GM20431 (cell line): ENCODE results near the gene TECPR1.

Source experiments
- in situ Hi-C: fragments of 300-500 bp; cut with MseI, MboI; formaldehyde crosslinking; loops from one replicate; pipeline ENCODE4 v1.15.0; 2020; ENCODE audit warnings: low sequenced_read_pairs; ENCODE audit not compliant: unreplicated experiment

TECPR1 gene

DNA sequence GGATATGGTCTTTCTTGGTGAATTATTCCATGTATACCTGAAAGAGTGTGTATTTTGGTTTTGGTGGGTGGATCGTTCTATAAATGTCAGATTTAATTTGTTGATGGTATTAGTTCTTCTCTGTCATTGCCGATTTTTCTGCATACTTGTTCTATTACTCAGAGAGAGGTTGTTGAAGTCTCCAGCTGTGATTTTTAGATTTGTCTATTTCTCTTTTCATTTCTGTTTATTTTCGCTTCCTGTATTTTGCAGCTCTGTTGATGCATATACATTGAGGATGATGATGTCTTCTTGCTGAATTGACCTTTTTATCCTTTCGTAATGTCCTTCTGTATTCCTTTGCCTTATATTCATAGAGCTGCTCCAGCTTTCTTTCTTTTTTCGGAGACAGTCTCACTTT is 52.9 kb downstream of the TECPR1 start:
- in situ Hi-C loops = no loop called here

DNA sequence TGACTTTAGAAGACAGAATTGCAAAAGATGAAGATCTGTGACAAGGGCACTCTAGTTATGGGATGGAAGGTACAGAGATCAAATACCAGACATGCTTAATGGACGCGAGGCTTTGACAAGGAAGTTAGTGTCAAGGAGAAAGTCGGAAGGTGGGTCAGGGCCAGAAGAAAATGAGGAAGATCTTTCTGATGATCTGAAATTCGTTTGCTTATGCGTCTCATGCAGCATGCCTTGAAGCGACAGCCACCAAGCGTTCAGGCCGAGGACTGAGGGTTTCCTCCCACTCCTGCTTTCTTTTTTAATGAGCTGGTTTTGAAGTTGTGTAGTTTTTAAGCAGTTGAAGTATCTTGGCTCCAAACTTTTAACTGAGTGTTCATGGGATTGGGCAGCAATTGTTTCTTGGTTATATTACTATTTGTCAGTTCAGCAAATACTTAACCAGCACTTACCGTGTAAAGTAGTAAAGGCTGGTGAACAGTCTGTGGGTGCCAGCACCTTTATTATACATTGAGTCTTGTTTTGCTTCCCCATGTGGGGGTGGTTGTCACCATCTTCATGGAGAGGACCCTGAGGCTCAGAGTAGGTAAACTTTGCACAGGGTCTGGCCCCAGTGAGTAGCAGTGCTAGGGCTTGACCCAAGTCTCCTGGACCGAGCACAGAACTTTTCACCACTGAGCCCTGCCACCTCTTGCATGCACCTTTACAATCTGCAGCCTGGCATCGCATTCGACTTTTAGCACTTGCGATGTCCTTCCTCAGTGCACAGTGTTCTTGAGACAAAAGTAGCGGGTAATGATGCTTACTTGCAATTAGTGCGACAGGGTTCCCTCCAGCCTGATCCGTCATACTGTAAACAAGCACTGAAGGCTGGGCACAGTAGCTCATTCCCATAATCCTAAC is 55.1 kb downstream of the TECPR1 start:
- in situ Hi-C loops = no loop called here

DNA sequence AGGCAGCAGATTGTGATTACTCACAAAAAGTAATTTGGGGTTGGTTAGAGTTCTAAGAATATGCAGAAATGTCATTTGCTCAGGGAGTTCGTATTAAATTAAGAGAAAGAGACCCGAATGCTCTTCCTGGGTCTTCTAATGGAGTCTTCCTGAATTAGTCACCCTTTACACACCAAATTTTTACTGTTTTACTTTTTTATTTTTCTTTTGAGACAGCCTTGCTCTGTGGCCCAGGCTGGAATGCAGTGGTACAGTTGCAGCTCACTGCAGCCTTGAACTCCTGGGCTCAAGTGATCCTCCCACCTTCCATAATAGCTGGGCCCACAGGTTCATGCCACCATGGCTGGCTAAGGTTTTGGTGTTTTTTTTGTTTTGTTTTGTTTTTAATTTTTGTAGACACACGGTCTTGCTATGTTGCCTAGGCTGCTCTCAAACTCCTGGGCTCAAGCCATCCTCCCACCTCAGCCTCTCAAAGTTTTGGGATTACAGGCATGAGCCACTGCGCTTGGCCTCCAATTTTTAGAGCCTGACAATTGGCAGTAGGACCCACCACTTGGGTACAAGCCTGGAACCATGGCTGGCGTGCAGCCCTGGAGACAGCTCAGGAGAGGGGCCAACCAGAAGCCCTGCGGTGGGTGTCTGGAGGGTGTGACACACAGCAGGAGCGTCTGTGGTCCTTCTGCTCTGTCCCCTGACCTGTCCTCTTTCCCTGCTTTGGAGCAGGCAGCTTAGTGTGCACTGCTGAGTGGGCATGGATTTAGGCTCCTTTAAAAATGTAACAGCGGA is 57.2 kb downstream of the TECPR1 start:
- in situ Hi-C loops = no loop called here

DNA sequence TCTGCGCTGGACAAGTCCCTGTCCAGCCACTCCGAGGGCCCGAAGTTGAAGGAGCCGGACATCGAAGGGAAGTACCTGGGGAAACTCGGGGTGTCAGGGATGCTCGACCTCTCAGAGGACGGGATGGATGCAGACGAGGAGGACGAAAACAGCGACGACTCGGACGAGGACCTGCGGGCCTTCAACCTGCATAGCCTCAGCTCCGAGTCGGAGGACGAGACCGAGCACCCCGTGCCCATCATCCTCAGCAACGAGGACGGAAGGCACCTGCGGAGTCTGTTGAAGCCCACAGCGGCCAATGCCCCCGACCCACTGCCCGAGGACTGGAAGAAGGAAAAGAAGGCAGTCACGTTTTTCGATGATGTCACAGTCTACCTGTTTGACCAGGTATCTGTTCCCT is 57.8 kb downstream of the TECPR1 start:
- in situ Hi-C loops = no loop called here

DNA sequence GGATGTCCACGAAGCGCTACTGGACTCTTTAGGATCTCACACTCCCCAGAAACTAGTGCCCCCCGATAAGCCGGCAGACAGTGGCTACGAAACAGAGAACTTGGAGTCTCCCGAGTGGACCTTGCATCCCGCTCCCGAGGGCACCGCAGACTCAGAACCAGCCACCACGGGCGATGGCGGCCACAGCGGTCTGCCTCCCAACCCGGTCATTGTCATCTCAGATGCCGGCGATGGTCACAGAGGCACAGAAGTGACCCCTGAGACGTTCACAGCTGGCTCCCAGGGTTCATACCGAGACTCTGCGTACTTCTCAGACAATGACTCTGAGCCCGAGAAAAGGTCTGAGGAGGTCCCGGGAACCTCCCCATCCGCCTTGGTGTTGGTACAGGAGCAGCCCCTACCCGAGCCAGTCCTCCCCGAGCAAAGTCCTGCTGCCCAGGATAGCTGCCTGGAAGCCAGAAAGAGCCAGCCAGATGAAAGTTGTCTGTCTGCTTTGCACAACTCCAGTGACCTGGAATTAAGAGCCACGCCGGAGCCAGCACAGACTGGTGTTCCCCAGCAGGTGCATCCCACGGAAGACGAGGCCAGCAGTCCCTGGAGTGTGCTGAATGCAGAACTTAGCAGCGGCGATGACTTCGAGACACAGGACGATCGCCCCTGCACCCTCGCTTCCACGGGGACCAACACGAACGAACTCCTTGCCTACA is 58.4 kb downstream of the TECPR1 start:
- in situ Hi-C loops = no loop called here

DNA sequence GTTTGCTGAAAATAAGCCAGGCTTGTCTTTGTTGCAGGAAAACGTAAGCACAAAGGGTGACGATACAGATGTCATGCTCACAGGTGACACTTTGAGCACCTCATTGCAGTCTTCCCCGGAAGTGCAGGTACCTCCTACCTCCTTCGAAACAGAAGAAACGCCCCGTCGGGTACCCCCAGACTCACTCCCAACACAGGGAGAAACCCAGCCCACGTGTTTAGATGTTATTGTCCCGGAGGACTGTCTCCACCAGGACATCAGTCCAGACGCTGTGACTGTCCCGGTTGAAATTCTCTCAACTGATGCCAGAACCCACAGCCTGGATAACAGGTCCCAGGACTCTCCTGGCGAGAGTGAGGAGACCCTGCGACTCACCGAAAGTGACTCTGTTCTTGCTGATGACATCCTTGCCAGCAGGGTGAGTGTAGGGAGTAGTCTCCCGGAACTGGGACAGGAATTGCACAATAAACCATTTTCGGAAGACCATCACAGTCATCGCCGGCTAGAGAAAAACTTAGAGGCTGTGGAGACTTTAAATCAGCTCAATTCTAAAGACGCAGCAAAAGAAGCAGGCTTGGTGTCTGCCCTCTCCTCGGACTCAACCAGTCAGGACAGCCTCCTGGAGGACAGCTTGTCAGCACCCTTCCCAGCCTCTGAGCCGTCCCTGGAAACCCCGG is 59.1 kb downstream of the TECPR1 start:
- in situ Hi-C loops = no loop called here

DNA sequence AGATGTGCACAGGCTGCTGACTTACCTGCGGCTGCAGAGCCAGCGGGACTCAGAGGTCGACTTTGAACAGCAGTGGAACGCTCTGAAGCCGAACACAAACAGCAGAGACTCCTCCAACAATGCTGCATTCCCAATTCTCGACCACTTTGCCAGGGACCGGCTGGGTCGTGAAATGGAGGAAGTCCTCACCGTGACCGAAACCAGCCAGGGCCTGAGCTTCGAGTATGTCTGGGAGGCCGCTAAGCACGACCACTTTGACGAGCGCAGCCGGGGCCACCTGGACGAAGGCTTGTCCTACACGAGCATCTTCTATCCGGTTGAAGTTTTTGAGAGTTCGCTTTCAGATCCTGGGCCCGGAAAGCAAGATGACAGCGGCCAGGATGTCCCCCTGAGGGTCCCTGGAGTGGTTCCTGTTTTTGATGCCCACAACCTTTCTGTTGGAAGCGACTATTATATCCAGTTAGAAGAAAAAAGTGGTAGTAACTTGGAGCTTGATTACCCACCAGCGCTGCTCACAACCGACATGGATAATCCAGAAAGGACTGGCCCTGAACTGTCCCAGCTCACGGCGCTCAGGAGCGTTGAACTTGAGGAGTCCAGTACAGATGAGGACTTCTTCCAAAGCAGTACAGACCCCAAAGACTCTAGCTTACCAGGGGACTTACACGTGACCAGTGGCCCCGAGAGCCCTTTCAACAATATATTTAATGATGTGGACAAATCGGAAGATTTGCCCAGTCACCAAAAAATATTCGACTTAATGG is 60.2 kb downstream of the TECPR1 start:
- in situ Hi-C loops = no loop called here

DNA sequence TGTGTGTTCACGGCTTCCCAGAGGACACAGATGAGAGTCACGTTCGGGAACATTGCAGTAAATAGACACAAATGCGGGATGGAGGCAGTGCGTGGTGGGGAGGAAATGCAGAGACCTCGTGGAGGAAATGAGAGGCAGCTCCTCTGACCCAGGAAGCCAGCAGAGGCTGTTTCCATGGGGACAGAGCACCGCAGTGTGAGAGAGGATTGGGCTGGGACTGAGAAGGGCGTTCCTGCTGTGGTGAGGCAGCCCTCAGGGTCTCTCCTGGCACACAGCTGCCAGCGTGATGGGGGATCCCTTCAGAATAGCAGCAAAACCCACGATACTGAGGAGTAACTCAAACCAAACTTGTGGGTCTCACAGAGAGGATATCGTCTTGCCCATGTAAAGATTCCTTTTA is 62.5 kb downstream of the TECPR1 start:
- in situ Hi-C loops = no loop called here

DNA sequence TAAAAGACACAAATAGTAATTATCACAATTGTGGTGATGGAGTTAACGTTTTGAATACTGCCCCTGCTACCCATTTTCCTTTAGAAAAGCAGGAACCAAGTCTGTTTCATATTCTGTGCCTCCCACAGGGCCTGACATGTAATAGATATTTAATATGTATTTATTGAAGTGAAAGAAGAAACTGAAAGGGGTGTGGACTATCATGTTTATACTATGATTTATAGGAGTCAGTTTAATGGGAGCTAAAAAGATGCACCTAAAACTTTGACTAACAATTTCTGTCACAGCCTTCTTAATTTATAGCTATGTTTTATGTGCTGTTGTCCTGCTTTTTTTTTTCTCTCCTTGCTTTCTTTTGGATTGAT is 64.9 kb downstream of the TECPR1 start:
- in situ Hi-C loops = no loop called here

DNA sequence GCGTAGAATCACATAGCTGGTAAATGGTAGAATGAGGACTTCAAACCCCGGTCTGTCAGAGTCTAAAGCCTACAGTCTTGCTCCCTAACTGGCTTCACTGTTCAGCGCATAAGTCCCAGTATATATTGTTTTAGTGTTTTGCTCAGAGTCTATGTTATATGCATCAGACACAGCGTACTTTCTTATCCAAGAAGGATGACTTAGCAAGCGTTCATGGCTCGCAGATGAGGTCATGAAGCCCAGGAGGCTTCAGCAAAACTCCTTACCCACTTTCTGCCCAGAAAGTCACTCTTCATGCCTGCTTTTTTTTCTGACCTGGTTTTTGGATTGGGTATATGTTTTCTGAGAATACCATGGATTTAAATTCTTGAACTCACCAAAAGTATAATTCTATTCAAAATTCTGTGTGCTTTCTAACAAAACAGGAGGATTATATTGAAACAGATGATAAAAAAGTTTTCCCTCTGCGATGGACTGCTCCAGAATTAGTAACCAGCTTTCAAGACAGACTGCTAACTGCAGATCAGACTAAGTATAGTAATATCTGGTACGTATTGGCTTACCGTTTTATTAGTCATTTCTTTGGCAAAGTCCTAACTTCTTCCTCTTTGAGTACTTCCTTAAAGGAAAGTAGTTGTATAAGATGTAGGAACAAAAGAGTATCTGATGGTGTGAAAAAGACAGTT is 65.4 kb downstream of the TECPR1 start:
- in situ Hi-C loops = no loop called here

DNA sequence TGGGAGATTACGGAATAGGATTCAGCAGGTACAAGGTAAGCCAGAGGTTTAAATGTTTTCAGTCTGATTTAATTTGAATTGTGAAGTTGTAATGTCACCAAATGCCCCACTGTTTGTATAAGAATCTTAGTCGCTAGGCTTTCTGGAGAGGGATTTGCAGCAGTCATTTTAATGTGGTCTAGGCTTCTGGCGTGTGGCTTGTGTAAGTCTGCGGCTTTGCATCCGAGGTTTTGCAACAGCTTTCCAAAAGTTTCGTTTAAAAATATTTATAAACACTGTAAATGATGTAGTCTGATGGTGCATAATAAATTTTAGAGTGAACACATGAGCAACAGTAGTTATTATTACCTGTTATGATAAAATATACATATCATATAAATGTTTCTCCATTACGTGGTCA is 66.9 kb downstream of the TECPR1 start:
- in situ Hi-C loops = no loop called here

DNA sequence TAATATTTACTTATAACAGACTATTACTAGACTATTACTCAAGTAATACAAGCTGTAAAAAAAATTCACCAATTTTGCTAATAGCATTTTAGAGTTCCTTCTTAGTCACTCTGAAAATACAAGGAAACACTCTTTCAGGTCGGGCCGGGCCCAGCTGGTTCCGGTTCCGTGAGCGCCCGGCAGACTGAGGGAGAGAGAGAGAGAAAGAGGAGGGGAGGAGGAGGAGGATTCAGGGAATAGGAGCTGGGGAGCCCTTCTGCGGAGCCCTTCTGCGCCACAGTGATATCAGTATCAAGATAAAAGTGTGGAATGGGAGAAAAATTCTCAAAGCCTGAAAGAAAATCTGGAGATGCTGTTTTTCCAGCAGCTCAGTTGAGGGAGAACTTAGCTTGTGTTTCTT is 71.3 kb downstream of the TECPR1 start:
- in situ Hi-C loops = no loop called here

DNA sequence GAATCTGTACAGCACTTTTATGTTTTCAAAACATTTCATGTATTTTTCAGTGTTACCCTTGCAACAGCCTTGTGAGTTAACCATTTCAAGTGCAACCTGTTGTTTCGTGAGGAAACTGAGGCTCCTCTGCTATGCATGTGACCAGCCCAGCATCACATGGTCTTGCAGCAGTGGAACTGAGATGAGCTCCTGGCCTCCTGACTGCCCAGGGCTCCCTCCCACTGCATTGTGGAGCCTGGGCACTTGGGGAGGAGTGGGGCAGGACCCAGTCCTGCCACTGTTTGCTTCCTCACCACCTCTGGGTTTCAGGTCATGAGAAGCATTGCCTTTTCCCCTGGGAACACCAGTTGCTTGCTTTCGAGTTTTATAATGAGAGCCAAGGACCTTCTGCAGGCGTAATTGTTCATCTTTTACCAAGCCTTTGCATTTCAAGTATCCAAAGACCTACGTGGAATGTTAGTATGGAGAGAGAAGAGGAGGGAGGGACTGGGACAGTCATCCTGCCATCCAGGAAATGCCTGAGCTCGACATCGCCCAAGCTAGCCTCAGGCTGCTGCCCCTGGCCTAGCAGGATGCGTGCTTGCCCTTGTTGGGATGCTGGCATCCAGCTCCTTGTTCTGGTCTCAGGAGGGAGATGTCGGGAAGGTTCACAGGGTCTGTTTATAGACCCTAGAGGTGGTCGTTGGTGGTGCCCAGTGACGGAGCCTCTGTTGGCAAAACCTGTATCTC is 73.1 kb downstream of the TECPR1 start:
- in situ Hi-C loops = no loop called here

DNA sequence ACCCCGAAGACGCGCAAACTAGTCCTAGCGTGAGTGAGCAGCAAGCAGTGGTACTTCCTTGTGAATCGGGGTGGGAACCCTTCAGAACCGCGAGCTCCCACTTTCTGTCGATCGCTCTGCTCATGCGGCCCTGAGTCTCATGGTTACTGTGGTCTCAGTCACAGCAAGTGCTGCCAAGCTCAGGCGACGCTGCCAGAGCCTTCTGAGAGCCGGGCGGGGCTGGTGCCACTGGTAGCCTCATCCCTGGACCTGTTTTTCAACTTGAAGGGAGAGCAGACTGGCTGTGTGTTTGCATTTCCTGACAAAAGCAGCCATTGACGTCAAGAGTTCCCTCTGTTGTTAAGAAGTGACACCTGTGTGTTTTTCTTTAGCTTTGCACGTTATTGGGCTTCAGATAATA is 73.7 kb downstream of the TECPR1 start:
- in situ Hi-C loops = no loop called here

DNA sequence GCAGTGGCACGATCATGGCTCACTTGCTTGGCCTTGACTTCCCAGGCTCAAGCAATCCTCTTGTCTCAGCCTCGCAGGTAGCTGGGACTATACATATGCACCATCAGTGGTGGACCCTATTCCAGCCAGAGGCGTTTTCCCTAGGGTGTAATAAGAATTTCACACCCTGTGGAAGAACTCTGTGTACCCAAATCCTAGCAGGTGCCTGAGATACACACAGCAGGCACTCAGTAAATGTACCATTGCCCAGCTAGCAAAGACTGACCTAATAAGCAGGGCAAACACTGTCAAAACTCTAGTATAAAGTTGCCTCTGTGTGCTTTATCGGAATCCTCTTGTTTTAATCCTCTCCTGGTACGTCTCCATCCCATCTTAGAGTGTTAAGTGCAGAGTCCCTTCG is 74.5 kb downstream of the TECPR1 start:
- in situ Hi-C loops = no loop called here

DNA sequence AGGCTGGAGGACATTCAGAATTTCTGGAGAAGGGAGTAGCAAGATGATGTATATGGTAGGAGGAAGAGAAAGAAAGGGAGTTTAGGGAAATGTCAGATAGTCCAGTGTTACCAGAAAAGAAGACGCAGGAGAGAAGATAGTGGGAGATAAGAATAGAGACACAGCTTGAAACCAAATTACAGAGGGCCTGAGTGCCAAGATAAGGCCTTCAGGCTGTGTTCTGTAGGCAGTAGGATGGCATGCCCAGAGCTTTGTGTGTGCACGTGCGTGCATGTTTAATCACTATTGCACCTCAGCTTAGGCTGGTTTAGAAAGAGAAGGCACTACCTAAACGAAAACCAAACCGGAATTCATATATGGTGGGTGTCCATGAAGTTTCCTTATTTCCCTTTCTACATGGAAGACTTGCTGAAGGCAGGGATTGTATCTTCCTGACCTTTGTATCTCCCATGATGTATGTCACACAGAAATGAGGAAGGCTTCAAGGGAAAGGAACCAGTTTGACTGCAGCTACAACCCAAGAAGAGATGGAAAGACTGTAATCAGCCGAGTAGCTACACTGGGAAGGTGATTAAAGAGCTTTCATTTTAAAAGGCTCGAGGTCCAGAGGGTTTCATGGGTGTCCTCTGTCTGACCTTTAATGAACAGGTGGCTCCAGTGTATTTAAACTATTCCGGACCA is 76.6 kb downstream of the TECPR1 start:
- in situ Hi-C loops = no loop called here

DNA sequence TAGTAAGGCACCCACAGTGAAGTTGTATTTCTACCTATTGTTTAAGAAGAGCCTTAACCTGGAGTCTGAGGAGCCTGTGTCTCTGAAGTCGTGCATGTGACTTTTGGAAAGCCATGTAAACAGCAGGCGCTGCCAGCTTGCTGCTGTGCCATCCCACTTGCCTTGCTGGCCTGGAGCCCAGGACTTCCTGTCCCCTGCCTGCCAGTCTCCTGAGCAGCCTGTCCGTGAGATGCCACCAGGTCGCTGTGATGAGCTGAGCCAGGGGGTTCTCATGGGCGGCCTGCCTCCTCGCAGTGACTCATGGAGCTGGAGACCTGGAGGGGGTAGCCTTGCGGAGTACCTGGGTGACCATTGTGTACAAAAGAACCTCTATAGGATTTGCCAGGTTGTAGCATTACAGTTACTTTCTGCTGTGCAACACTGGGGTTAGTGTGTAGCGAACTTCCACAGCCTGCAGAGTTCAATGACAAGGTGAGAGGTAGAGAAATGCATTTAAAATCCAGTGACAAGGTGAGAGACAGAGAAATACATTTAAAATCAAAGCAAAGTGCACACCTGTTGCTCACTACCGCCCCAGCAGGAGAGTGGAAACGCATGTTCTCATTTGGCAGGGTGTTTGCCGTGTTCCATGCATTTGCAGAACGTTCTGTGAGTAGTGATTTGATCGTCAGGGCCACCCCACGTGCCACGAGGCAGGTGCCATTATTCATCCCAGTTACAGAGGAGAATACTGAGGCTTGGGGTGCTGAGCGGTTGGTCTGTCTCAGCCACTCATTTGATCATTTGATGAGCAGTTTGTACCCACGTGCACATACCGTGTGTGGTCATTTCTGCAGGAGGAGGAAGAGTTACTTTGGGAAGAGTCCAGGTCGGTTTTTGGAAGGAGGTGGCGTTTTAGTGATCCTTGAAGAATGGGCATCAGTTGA is 77.4 kb downstream of the TECPR1 start:
- in situ Hi-C loops = no loop called here
